Gastrocnemius medialis (tissue), 4 donors: ENCODE measurements around the gene RBFOX2.

Source experiments
- POLR2A ChIP-seq, 2 donors: fragments of 450-650 bp; IDR thresholded peaks; one replicate each; pipeline ENCODE4 v1.6.1; 2017; ENCODE audit warnings: antibody characterized with exemption in 2 of 2, mild to moderate bottlenecking in 2 of 2, moderate library complexity in 2 of 2
- TF ChIP-seq, protein P1 (sequence below), 5 experiments: fragments of 450-650 bp in 3 of 5; fragments of 200-600 bp in 2 of 5; sonication (generic) in 2 of 5; IDR thresholded peaks in 4 of 5; conservative IDR thresholded peaks in 1 of 5; 1 replicate in 4 of 5; 2 replicates in 1 of 5; pipeline ENCODE4 v1.5.1; 2016 to 2019; ENCODE audit warnings: antibody characterized with exemption in 5 of 5, mild to moderate bottlenecking in 3 of 5, moderate library complexity in 3 of 5

DNA sequence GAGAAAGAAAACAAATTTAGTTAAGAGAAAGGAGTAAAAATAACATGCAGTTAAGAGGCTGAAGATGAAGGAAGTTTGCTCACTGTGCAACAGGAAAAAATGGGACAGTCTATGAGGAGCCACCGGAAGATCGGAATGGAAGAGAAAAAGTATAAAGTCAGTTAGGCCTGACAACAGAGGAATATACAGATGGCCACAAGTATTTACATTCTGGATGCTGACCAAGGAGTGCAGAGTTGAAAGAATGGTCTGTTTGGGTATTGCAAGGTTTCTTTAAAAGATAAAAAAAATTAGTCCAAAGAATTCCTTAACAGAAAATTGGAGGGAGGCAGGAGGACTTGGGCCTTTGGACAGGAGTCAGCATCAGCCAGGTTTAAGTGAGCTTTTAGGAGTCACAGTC, 37.5 kb downstream of the RBFOX2 start:
- TF ChIP-seq, protein P1, sequence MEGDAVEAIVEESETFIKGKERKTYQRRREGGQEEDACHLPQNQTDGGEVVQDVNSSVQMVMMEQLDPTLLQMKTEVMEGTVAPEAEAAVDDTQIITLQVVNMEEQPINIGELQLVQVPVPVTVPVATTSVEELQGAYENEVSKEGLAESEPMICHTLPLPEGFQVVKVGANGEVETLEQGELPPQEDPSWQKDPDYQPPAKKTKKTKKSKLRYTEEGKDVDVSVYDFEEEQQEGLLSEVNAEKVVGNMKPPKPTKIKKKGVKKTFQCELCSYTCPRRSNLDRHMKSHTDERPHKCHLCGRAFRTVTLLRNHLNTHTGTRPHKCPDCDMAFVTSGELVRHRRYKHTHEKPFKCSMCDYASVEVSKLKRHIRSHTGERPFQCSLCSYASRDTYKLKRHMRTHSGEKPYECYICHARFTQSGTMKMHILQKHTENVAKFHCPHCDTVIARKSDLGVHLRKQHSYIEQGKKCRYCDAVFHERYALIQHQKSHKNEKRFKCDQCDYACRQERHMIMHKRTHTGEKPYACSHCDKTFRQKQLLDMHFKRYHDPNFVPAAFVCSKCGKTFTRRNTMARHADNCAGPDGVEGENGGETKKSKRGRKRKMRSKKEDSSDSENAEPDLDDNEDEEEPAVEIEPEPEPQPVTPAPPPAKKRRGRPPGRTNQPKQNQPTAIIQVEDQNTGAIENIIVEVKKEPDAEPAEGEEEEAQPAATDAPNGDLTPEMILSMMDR (IDR thresholded peaks at IDR 0.05 in 4 of 5, conservative IDR thresholded peaks at IDR 0.05 in 1 of 5): no peak
- TF ChIP-seq POLR2A (IDR thresholded peaks at IDR 0.05): no peak
